HG03159 (cell line): ENCODE data around the gene PYGB.
"Not testable (repeated sequence)": the region's sequence is repeated elsewhere in the genome, so short reads cannot be mapped to it uniquely, and the experiment has no call there.

Experiments used
- ATAC-seq: cut with Tn5 transposase; IDR thresholded peaks from one replicate; pipeline ENCODE4 v1.9.1; 2021; ENCODE audit warnings: mild to moderate bottlenecking, moderate library complexity; ENCODE audit not compliant: unreplicated experiment

The PYGB gene

GRCh38 chr20:25229486-25230165 is 18.3 kb upstream of the PYGB start:
- ATAC-seq, result no peak

GRCh38 chr20:25230166-25230831 is 17.6 kb upstream of the PYGB start:
- ATAC-seq, result peak; percentile 87

GRCh38 chr20:25233016-25233772 is 14.7 kb upstream of the PYGB start:
- no peak for ATAC-seq

DNA sequence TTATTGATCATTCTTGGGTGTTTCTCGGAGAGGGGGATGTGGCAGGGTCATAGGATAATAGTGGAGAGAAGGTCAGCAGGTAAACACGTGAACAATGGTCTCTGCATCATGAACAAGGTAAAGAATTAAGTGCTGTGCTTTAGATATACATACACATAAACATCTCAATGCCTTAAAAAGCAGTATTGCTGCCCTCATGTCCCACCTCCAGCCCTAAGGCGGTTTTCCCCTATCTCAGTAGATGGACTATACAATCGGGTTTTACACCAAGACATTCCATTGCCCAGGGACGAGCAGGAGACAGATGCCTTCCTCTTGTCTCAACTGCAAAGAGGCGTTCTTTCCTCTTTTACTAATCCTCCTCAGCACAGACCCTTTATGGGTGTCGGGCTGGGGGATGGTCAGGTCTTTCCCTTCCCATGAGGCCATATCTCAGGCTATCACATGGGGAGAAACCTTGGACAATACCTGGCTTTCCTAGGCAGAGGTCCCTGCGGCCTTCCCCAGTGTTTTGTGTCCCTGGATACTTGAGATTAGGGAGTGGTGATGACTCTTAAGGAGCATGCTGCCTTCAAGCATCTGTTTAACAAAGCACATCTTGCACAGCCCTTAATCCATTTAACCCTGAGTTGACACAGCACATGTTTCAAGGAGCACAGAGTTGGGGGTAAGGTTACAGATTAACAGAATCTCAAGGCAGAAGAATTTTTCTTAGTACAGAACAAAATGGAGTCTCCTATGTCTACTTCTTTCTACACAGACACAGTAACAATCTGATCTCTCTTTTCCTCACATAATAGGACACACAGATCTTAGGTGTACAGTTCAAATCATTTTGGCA is 13.7 kb upstream of the PYGB start:
- ATAC-seq, result not testable (repeated sequence)

- ATAC-seq, result no peak
These were observed 11.2 kb upstream of the PYGB start for GRCh38 chr20:25236450-25237304.

DNA sequence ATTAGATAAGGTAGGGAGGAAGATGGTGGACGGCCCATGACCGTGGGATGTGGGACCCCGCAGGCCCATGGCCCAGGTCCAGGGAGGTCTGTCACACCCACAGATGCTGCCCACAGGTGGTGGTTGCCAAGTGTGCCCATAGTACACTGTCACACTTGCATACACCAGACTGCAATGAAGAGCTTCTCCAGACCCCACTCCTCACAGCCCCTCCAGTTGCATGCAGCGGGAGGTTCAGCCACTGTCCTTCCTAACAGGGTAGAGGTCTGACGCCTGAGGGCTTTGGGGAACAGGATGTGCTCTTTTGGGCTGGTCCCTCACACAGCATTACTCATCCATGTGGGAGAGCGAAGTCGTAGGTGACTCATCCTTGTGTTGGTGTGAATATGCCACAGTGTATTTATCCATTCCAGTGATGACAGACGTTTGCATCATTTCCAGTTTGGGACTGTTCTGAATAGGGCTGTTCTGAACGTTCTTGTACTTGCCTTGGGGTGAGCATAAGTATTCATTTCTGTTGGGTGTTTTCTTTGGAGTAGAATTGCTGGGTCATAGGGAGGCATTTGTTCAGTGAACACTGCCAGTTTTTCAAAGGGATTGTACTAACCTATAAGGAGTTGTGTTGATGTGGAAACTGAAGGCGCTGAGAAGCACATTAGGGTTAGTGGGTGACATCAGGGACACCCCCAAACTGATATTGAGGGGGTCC is 10.1 kb upstream of the PYGB start:
- no peak for ATAC-seq

DNA sequence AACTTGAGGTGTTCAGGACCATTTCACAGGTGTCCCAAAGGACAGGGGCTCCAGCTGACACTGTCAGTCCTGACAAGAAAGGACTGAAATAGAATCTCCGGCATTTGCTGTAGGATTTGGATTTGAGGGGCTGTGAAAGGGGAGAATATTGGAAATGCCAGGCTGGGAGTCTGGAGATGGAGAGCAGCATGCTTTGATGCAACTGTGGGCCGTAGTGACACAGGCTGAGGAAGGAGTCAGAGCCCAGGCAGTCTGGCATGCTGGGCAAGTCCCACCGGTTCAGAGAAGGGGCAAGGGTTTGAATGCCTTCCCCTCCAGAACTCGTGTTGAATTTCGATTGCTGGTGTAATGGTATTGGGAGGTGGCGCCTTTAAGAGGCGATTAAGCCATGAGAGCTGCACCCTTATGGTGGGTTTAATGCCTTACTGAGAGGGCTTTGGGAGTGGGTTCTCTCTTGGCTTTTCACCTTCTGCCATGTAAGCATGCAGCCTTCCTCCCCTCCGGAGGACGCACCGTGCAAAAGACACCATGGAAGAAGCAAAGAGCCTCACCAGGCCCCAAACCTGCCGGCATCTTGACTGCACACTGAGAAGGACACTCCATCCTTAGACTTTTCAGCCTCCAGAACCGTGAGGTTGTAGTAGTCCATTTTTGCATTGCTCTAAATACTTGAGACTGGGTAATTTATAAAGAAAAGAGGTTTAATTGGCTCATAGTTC is 9.4 kb upstream of the PYGB start:
- no peak for ATAC-seq

DNA sequence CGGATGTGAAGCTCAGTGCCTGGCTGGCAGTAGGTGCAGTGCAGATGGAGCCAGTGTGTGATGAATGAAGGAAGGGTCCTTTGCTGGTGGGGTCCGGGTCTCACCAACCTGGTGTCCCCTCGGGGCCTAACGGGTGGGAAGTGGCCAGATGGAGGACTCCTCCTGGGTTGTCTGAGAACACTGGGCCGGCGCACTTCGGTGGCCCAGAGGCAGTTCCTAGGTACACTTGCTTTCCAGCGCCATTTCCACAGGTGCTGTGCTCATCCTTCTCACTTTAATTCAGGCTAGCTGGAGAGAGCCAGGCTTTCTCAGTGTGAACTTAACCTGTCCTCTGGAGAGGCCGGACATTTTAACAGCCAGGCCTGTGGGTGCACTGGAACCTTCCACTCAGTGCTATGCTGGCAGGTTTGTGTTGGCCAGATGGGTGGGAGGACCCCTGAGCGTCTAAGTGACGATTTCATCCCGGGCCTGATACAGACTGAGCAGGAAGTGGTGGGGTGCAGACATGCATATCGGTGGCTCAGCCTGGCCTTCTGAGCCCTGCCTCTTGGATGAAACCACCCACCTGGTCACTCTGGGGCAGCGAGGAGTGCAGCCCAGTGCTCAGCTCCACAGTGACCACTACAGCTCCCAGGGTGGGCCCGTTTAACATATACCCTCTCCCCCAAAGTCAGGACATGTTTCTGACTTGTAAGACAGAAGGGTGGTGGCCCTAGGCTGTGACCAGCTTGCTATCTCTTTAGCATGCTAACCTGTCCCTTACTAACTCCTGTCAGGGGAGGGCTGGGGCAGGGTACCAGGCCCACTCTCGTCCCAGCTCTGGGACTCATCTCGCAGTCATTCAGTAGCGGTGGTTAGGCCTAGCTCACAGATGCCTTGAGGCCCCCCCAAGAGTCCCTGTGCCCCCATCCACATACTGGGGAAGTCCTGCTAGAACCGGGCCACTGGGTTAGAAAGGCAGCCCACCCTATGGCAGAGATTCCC is 8.2 kb upstream of the PYGB start:
- ATAC-seq, result no peak

GRCh38 chr20:25240851-25241658 is 6.8 kb upstream of the PYGB start:
- ATAC-seq, result not testable (repeated sequence)

- ATAC-seq, result not testable (repeated sequence)
These were observed 6.3 kb upstream of the PYGB start for GRCh38 chr20:25241659-25241955.

DNA sequence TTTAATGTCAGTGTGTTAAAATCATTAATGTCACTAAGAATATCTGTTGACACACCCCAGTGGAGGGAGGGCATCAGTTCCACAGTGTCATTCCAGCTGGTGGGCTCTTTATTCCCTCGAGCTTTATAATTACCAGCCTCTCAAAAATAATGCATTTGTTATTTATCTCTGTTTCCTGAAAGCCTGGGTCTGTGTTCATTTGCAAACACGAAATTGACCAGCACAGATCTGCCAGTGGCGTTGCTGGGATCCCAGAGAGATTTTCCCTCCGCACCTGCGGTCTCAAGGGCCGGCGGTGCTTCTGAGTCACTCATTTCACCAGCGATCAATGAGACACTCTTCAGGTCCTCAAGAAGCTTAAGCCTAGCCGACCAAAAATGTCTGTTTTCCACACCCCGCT is 5.7 kb upstream of the PYGB start:
- ATAC-seq, result no peak

GRCh38 chr20:25243416-25243979 is 4.4 kb upstream of the PYGB start:
- no peak for ATAC-seq

GRCh38 chr20:25244976-25245375 is 2.9 kb upstream of the PYGB start:
- ATAC-seq, result no peak

DNA sequence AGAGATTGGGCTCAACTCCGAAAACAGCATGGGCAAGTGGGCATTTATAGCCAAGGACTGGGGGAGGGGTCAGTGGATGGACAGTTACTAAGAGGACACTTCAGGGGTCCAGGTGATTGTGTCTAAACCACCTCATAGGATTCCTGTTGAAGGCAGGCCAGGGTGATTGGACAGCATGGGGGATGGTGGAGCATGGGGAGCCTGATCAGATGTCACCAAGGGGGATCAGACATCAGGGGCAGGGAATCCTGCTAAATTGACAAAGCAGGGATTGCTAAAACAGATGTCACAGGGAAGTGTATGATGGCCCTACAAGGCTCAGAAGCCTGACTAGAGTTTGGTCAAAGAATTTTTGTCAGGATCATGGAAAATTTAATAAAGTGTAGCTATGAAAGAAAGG is 2.4 kb upstream of the PYGB start:
- no peak for ATAC-seq

DNA sequence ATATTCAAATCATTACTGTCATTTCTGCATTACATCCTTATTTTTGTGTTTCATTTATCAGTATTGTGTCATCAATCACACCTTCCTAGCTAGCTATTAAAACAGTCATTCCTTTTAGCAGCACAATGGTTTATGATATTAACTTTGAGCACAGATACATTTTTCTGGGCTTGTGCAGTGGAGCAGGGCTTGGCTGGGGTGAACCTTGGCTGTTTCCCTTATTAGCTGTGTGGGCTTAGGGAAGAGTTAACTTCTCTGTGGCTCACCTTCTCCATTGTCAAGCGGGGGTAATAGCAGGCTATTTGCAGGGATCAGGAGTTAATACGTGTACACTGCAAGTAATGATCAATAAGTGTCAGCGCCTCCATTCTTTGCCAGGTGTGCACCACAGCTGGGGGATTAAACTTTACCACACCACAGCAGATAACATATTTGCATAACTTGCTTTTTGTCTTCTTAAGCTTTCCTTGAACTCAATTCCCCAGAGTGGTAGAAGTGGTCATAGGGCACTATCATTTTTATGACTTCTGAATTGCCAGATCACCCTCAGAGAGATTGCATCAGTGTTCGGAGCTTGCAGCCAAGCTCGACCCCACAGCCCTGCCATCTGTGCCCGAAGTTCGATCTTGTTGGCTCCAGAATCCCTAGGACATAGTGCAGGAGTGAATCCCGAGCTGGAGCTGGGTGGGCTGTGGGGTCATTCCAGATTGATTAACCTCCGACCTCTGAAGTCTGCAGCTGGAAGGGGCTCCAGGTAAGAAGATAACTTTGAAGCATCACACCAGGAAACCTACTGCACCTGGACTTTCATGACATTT is 1.5 kb upstream of the PYGB start:
- peak; percentile 28 for ATAC-seq

GRCh38 chr20:25247000-25247517 is 826 bp upstream of the PYGB start:
- ATAC-seq, result no peak
